ENCODE results near the gene AGPS. TPM values are rescaled to one million over a fixed set of nuclear protein-coding genes. Genes with fewer than 3 reads are reported as not detected.

The AGPS gene
- total and polyA plus RNA-seq, 8 donors, result 25.0 to 50.2 (median 30.1) TPM

DNA sequence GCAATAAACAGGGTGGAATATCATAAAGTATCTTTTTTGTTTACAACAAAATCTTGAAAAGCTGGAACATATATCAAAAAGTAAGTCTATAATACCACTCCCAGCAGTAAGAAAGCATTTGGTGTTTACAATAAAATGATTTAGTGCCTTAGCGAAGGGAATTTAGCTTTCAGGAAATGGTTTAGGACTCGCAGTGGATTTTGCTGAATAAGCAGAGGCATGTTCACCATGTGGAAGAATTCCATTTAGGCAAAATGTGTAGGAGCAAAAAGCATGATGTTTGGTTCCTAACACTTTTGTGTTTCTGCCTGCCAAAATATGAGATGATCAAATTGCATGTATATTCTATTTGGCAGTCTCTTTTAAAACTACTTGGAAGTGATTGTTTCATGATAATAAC lies 163.6 kb downstream of the AGPS start:
- Histone ChIP-seq H3K27ac (no peak overlapping the region), H3K9me3 (no peaks in the 10 kb centered on the region), H3K4me3 (no peak overlapping the region), H3K36me3 (no peaks in the 10 kb centered on the region), H3K4me1 (peaks cover 4 to 8% of the 10 kb centered on the region in 2 donors), H3K27me3 (no peaks in the 10 kb centered on the region)
- DNase-seq (peak in 2 of 4 donors; percentile 44 to 64), ATAC-seq (no peak)
- TF ChIP-seq, protein P1, sequence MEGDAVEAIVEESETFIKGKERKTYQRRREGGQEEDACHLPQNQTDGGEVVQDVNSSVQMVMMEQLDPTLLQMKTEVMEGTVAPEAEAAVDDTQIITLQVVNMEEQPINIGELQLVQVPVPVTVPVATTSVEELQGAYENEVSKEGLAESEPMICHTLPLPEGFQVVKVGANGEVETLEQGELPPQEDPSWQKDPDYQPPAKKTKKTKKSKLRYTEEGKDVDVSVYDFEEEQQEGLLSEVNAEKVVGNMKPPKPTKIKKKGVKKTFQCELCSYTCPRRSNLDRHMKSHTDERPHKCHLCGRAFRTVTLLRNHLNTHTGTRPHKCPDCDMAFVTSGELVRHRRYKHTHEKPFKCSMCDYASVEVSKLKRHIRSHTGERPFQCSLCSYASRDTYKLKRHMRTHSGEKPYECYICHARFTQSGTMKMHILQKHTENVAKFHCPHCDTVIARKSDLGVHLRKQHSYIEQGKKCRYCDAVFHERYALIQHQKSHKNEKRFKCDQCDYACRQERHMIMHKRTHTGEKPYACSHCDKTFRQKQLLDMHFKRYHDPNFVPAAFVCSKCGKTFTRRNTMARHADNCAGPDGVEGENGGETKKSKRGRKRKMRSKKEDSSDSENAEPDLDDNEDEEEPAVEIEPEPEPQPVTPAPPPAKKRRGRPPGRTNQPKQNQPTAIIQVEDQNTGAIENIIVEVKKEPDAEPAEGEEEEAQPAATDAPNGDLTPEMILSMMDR (IDR thresholded peaks at IDR 0.05), result no peak
- intact Hi-C loops (cut with DNase I), result no loop called here

DNA sequence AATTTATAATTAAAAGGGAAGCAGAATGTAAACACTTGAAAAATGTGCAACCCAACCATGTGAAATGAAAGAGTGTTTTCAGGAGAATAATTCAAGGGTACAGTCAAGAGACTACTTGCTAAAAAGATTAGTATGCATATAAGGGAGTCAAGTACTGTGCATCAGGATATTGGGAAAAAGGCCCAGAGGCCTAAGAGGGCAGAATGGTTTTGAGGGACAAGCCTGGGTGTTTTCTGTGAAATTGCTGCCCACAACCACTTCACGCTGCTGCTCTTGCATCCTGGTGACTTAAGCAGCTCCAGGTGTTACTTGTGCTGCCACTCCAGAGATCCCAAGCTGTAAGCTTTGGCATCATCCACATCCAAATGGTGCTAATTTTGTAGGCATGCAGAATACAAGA lies 165.2 kb downstream of the AGPS start:
- intact Hi-C loops (cut with DNase I), result no loop called here
- TF ChIP-seq, protein P1 (IDR thresholded peaks at IDR 0.05), result no peak
- no peak for ATAC-seq
- Histone ChIP-seq H3K9me3 (no peaks in the 10 kb centered on the region), H3K4me3 (no peak overlapping the region), H3K4me1 (peaks cover 4 to 5% of the 10 kb centered on the region in 2 donors), H3K27me3 (no peaks in the 10 kb centered on the region), H3K27ac (no peak overlapping the region), H3K36me3 (no peaks in the 10 kb centered on the region)
- no peak for DNase-seq

DNA sequence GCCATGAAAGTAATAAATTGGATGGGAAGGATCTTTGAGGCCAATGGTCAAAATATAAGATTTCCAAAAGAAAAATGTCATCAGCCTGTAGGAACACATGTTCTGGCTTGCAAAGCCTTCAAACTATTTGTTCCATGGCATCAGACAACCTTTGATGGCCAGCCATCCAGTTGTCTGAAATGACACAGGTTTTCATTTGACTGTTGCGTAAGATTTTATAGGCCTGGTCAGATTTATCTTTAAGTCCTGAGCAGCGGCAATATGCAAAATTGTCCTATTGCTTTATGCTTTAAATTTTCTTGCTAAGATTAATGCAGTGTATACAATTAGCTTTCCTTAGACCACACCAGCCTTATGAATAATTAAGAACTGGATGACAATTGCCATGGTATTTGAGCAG lies 167.1 kb downstream of the AGPS start:
- DNase-seq (no peak), ATAC-seq (no peak)
- H3K4me3 ChIP-seq, result no peak overlapping the region
- no peaks in the 10 kb centered on the region for H3K9me3 ChIP-seq
- no peak overlapping the region for H3K27ac ChIP-seq
- intact Hi-C loops (cut with DNase I), result no loop called here
- H3K4me1 ChIP-seq, result no peaks in the 10 kb centered on the region
- TF ChIP-seq, protein P1 (IDR thresholded peaks at IDR 0.05), result no peak
- no peaks in the 10 kb centered on the region for H3K27me3 ChIP-seq
- no peaks in the 10 kb centered on the region for H3K36me3 ChIP-seq

DNA sequence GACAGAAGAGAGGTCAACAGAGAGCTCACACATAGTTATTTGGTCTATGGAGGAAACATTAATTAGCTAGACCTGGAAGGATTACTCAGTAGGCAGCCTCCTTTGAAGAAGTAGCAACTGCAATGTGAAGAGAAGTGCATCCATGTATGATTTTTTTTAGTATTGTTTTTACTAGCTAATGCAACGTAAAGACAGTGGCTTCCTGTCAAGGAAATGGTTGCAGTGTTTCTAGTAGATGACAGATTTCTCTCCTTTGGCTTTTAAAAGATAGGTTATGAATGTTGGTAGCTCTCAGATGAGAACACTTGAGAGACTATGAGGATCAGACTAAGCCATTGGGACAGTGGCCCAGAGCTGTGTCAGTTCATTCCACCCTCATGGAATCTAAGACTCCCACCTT lies 175.8 kb downstream of the AGPS start:
- DNase-seq (no peak), ATAC-seq (no peak)
- intact Hi-C loops (cut with DNase I), result no loop called here
- no peak overlapping the region for H3K4me3 ChIP-seq
- H3K4me1 ChIP-seq, result no peaks in the 10 kb centered on the region
- no peaks in the 10 kb centered on the region for H3K36me3 ChIP-seq
- H3K27me3 ChIP-seq, result no peaks in the 10 kb centered on the region
- H3K27ac ChIP-seq, result no peak overlapping the region
- TF ChIP-seq, protein P1 (IDR thresholded peaks at IDR 0.05), result no peak
- no peaks in the 10 kb centered on the region for H3K9me3 ChIP-seq

DNA sequence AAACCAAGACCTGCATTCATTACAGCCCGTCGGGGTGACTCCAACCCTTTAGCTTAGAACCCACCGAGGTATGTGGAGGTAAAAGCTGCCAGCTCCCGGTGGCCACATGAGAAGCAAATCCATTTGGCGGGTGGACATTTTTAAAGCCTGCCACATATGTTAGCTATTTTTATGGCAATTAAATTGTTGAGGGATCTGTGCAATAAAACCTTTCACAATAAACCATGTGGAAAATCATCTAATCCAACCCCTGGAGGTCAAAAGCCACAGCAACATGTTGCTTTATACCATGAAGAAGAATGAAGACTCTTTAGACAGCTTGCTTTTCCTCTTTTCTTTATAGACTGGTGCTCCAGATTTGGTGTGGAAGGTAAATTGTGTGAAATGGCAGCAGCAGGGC lies 176.3 kb downstream of the AGPS start:
- H3K4me3 ChIP-seq, result no peak overlapping the region
- no peaks in the 10 kb centered on the region for H3K9me3 ChIP-seq
- ATAC-seq, result no peak
- H3K27me3 ChIP-seq, result no peaks in the 10 kb centered on the region
- H3K4me1 ChIP-seq, result no peaks in the 10 kb centered on the region
- H3K27ac ChIP-seq, result no peak overlapping the region
- TF ChIP-seq, protein P1 (IDR thresholded peaks at IDR 0.05), result no peak
- H3K36me3 ChIP-seq, result no peaks in the 10 kb centered on the region
- intact Hi-C loops (cut with DNase I), result no loop called here
- no peak for DNase-seq

Data from left lung (tissue), 10 donors.